Pancreas (tissue), 10 donors: ENCODE results near the gene ZNHIT2. TPM values are rescaled to one million over a fixed set of nuclear protein-coding genes. Genes with fewer than 3 reads are reported as not detected.

ENCODE experiments used
- ATAC-seq, 4 donors: fragments of 200-7000 bp; cut with Tn5 transposase; one replicate each; pipeline versions ENCODE4 v1.8.0 to v1.9.1; 2020; ENCODE audit warnings: mild to moderate bottlenecking in 4 of 4, moderate library complexity in 4 of 4
- DNase-seq, 6 donors: peaks; one replicate each; pipeline ENCODE4 v3.0.0-alpha.2; 2020
- FAIRE-seq: peaks from 2 replicates; lab custom pipeline; 2012; peaks lifted over from hg19 to GRCh38; lab: Jason Lieb, UNC
- H3K27ac ChIP-seq, 4 donors: fragments of 200-600 bp; sonication (generic); 1 replicate in 3 of 4; 2 replicates in 1 of 4; pipeline versions ENCODE4 v1.5.0 to v1.8.0; 2020
- H3K27me3 ChIP-seq, 4 donors: fragments of 200-600 bp; one replicate each; pipeline ENCODE4 v1.8.0; 2021
- H3K36me3 ChIP-seq, 3 donors: fragments of 200-600 bp; sonication (generic) in 1 of 3; one replicate each; pipeline versions ENCODE4 v1.5.0 to v1.8.0; 2020 to 2021
- H3K4me1 ChIP-seq, 3 donors: fragments of 200-600 bp; one replicate each; pipeline ENCODE4 v1.8.0; 2021
- H3K4me3 ChIP-seq, 4 donors: fragments of 200-600 bp; sonication (generic) in 2 of 4; one replicate each; pipeline versions ENCODE4 v1.5.0 to v1.8.0; 2020 to 2021
- H3K9me3 ChIP-seq, 4 donors: fragments of 200-600 bp; one replicate each; pipeline ENCODE4 v1.8.0; 2021
- CTCF ChIP-seq, 4 donors: fragments of 200-600 bp; sonication (generic) in 3 of 4; IDR thresholded peaks; one replicate each; pipeline versions ENCODE4 v1.5.0 to v1.8.0; 2021; ENCODE audit warnings: antibody characterized with exemption in 4 of 4
- WGBS, 2 donors: extraction: QIAGEN DNeasy Blood & Tissue Kit; methylation state at CpG; one replicate each; pipeline ENCODE4 v1.1.7; 2013; 5-methylcytosine and 5-hydroxymethylcytosine counted together
- intact Hi-C, 3 donors: fragments of 100-400 bp; cut with DNase I; formaldehyde crosslinking; loops; one replicate each; pipeline versions ENCODE4 v1.11.1 to v1.14.2; 2022
- polyA plus RNA-seq, 2 donors: library from polyadenylated mRNA; stranded (reverse); fragments of 200-250 nt; gene quantifications; one replicate each; pipeline ENCODE4 v1.2.3, GENCODE V29; 2013
- total RNA-seq, 6 donors: library from RNA; stranded (reverse); fragmentation: NEBNext Ultra II Directional in 4 of 6; extraction: Animal tissue kit (Norgen Biotek cat#: 25700) in 4 of 6; gene quantifications; one replicate each; pipeline versions ENCODE4 v1.2.1 to v1.2.4, GENCODE V29; 2021 to 2023
- donor health status: healthy with polysubstance abuse.
- donor health status: DM: no; HTN: no; CAD: no; lungs with moderate emphysema.
- donor health status: DM: no; HTN: no; CAD: no.
- donor health status: control.
- donor health status: control.
- donor health status: Bipolar disorder and iron deficiency.
- donor health status: DM: yes; HTN: yes; CAD: no.
- donor health status: DM: no; HTN: no; CAD: no.
- donor health status: DM: no; HTN: no; CAD: no.
- donor health status: DM: yes; HTN: yes; CAD: no.

ZNHIT2 gene
- total and polyA plus RNA-seq, 8 donors, result 4.3 to 17.8 (median 7.4) TPM

GRCh38 chr11:65100674-65101350, 16.7 kb downstream of the ZNHIT2 start:
- H3K27me3 ChIP-seq, result no peaks in the 10 kb centered on the region
- DNase-seq (no peak), ATAC-seq (no peak), FAIRE-seq (no peak)
- H3K4me3 ChIP-seq, result no peak overlapping the region
- intact Hi-C loops, result loop anchor here in 1 of 3 donors (10.0 kb wide), 1 partner anchor 246 kb away; no protein-coding TSS in a partner anchor
- H3K9me3 ChIP-seq, result no peaks in the 10 kb centered on the region
- H3K36me3 ChIP-seq, result peaks cover 0 to 9% (median 0%) of the 10 kb centered on the region in 3 donors
- WGBS, 2 donors, result 74 to 76% methylated on average over 6 of the region's 6 CpGs
- H3K4me1 ChIP-seq, result peaks cover 44 to 51% (median 47%) of the 10 kb centered on the region in 3 donors
- TF ChIP-seq CTCF (IDR thresholded peaks at IDR 0.05), result no peak
- peak overlapping the region in 2 of 4 donors; percentile 39 to 74 for H3K27ac ChIP-seq

- intact Hi-C loops, result no loop called here
- no peak for FAIRE-seq
- WGBS, 2 donors, result 13 to 16% methylated on average over 8 of the region's 8 CpGs
- no peaks in the 10 kb centered on the region for H3K27me3 ChIP-seq
- H3K27ac ChIP-seq, result peak overlapping the region; percentile 90 to 93 (median 92)
- H3K36me3 ChIP-seq, result peaks cover 0 to 9% (median 0%) of the 10 kb centered on the region in 3 donors
- no peak for DNase-seq
- peaks cover 7 to 20% (median 18%) of the 10 kb centered on the region in 3 donors for H3K4me1 ChIP-seq
- H3K9me3 ChIP-seq, result no peaks in the 10 kb centered on the region
- H3K4me3 ChIP-seq, result peak overlapping the region; percentile 59 to 78 (median 68)
- no peak for TF ChIP-seq CTCF (IDR thresholded peaks at IDR 0.05)
- ATAC-seq, result peak in 1 of 4 donors; percentile 0
Measured at GRCh38 chr11:65096926-65097325, 20.6 kb downstream of the ZNHIT2 start.

- H3K27ac ChIP-seq, result peak within 1 kb of the TSS; percentile 90 to 93 (median 92)
- FAIRE-seq (no peak), DNase-seq (peak; percentile 84 to 93 (median 90)), ATAC-seq (peak; percentile 95 to 97 (median 96))
- no peak for TF ChIP-seq CTCF (IDR thresholded peaks at IDR 0.05)
- intact Hi-C loops, result no loop called here
- peak within 1 kb of the TSS; percentile 59 to 78 (median 68) for H3K4me3 ChIP-seq
- peaks cover 0 to 9% (median 0%) of the 10 kb centered on the region in 3 donors for H3K36me3 ChIP-seq
- no peaks in the 10 kb centered on the region for H3K9me3 ChIP-seq
- H3K4me1 ChIP-seq, result peaks cover 0 to 13% (median 11%) of the 10 kb centered on the region in 3 donors
- 0 to 1% methylated on average over 46 to 52 of the region's 52 CpGs for WGBS, 2 donors
- H3K27me3 ChIP-seq, result no peaks in the 10 kb centered on the region
Measured at GRCh38 chr11:65095974-65096806, 21.3 kb downstream of the ZNHIT2 start, which contains the start of gene VPS51. Gene VPS51, plus strand, starts transcription at chr11:65096214. Its CDS starts 37 bp downstream, at chr11:65096251.

- no peak for TF ChIP-seq CTCF (IDR thresholded peaks at IDR 0.05)
- peaks cover 0 to 9% (median 0%) of the 10 kb centered on the region in 3 donors for H3K36me3 ChIP-seq
- peaks cover 0 to 8% (median 7%) of the 10 kb centered on the region in 3 donors for H3K4me1 ChIP-seq
- intact Hi-C loops, result no loop called here
- H3K27me3 ChIP-seq, result no peaks in the 10 kb centered on the region
- H3K9me3 ChIP-seq, result no peaks in the 10 kb centered on the region
- WGBS, 2 donors, result 59 to 64% methylated on average over 22 of the region's 22 CpGs
- H3K4me3 ChIP-seq, result peak overlapping the region in 2 of 4 donors; percentile 64 to 78
- DNase-seq (no peak), ATAC-seq (no peak), FAIRE-seq (no peak)
- H3K27ac ChIP-seq, result peak overlapping the region in 2 of 4 donors; percentile 92 to 93
Measured at GRCh38 chr11:65095427-65095826, 22.1 kb downstream of the ZNHIT2 start.
